Measurements from ENCODE around the gene SUPT5H. TPM values are rescaled to one million over a fixed set of nuclear protein-coding genes. Genes with fewer than 3 reads are reported as not detected.

Gene SUPT5H
- total and polyA plus RNA-seq, 2 of the 13 experiments (the other 11 are each of a cell fraction or from before 2014, with no cell fraction given), result 48.2 to 51.7 TPM

DNA sequence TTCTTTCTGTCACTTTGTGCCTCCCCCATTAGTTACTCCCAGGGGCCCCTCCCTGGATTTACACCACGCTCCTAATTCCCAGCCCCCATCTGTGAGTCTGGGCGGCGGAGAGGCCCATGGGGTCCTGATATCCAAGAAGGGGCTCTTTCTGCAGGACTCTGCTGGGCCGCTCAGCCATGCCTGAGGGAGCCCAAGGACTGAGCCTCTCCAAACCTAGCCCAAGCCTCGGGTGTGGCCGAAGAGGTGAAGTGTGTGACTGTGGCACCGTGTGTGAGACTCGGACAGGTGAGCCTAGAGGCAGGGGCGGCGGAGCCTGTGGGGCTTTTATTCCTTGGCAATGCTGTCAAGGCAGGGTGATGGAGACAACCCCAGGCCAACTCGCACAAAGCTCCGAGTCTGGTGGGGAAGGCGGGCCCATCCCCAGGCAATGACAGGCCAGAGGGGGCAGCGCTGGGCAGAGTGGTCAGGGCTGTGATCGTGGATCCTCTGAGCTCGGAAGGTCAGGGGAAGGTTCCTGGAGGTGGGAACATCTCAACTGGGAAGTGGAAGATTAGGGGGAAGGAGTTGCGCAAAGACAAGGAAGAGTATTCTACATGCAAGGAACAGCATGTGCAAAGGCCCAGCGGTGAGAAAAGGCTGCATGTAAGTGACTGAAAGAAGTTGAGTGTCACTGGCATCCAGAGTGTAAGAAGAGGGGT is 31.3 kb upstream of the SUPT5H start (continued):
- TF ChIP-seq JARID2 (CRISPR knock-in tag; IDR thresholded peaks at IDR 0.05; ENCODE audit: insufficient replicate concordance) (no peak), PHB2 (IDR thresholded peaks at IDR 0.05; ENCODE audit: partially characterized antibody) (no peak), PCBP2 (optimal IDR thresholded peaks at IDR 0.05; ENCODE audit: low read depth, low read length, poor library complexity, severe bottlenecking) (no peak), XBP1 (CRISPR knock-in tag; IDR thresholded peaks at IDR 0.05) (no peak), ZNF776 (CRISPR knock-in tag; IDR thresholded peaks at IDR 0.05) (no peak), TBX3 (IDR thresholded peaks at IDR 0.05; ENCODE audit: borderline replicate concordance) (no peak), NCOA5 (CRISPR knock-in tag; IDR thresholded peaks at IDR 0.05) (no peak), BRCA1 (CRISPR knock-in tag; IDR thresholded peaks at IDR 0.05) (no peak)
- TF ChIP-seq, protein P1, sequence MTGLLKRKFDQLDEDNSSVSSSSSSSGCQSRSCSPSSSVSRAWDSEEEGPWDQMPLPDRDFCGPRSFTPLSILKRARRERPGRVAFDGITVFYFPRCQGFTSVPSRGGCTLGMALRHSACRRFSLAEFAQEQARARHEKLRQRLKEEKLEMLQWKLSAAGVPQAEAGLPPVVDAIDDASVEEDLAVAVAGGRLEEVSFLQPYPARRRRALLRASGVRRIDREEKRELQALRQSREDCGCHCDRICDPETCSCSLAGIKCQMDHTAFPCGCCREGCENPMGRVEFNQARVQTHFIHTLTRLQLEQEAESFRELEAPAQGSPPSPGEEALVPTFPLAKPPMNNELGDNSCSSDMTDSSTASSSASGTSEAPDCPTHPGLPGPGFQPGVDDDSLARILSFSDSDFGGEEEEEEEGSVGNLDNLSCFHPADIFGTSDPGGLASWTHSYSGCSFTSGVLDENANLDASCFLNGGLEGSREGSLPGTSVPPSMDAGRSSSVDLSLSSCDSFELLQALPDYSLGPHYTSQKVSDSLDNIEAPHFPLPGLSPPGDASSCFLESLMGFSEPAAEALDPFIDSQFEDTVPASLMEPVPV (CRISPR knock-in tag; IDR thresholded peaks at IDR 0.05), result no peak
- TF ChIP-seq, protein P2, sequence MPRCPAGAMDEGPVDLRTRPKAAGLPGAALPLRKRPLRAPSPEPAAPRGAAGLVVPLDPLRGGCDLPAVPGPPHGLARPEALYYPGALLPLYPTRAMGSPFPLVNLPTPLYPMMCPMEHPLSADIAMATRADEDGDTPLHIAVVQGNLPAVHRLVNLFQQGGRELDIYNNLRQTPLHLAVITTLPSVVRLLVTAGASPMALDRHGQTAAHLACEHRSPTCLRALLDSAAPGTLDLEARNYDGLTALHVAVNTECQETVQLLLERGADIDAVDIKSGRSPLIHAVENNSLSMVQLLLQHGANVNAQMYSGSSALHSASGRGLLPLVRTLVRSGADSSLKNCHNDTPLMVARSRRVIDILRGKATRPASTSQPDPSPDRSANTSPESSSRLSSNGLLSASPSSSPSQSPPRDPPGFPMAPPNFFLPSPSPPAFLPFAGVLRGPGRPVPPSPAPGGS (CRISPR knock-in tag; IDR thresholded peaks at IDR 0.05), result no peak
- TF ChIP-seq, protein P3, sequence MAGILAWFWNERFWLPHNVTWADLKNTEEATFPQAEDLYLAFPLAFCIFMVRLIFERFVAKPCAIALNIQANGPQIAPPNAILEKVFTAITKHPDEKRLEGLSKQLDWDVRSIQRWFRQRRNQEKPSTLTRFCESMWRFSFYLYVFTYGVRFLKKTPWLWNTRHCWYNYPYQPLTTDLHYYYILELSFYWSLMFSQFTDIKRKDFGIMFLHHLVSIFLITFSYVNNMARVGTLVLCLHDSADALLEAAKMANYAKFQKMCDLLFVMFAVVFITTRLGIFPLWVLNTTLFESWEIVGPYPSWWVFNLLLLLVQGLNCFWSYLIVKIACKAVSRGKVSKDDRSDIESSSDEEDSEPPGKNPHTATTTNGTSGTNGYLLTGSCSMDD (CRISPR knock-in tag; IDR thresholded peaks at IDR 0.05), result no peak
- TF ChIP-seq, protein P4, sequence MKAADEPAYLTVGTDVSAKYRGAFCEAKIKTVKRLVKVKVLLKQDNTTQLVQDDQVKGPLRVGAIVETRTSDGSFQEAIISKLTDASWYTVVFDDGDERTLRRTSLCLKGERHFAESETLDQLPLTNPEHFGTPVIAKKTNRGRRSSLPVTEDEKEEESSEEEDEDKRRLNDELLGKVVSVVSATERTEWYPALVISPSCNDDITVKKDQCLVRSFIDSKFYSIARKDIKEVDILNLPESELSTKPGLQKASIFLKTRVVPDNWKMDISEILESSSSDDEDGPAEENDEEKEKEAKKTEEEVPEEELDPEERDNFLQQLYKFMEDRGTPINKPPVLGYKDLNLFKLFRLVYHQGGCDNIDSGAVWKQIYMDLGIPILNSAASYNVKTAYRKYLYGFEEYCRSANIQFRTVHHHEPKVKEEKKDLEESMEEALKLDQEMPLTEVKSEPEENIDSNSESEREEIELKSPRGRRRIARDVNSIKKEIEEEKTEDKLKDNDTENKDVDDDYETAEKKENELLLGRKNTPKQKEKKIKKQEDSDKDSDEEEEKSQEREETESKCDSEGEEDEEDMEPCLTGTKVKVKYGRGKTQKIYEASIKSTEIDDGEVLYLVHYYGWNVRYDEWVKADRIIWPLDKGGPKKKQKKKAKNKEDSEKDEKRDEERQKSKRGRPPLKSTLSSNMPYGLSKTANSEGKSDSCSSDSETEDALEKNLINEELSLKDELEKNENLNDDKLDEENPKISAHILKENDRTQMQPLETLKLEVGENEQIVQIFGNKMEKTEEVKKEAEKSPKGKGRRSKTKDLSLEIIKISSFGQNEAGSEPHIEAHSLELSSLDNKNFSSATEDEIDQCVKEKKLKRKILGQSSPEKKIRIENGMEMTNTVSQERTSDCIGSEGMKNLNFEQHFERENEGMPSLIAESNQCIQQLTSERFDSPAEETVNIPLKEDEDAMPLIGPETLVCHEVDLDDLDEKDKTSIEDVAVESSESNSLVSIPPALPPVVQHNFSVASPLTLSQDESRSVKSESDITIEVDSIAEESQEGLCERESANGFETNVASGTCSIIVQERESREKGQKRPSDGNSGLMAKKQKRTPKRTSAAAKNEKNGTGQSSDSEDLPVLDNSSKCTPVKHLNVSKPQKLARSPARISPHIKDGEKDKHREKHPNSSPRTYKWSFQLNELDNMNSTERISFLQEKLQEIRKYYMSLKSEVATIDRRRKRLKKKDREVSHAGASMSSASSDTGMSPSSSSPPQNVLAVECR (CRISPR knock-in tag; IDR thresholded peaks at IDR 0.05; ENCODE audit: borderline replicate concordance), result peak; percentile 31; the same call in 1 of the 2 replicates
- TF ChIP-seq, protein P5, sequence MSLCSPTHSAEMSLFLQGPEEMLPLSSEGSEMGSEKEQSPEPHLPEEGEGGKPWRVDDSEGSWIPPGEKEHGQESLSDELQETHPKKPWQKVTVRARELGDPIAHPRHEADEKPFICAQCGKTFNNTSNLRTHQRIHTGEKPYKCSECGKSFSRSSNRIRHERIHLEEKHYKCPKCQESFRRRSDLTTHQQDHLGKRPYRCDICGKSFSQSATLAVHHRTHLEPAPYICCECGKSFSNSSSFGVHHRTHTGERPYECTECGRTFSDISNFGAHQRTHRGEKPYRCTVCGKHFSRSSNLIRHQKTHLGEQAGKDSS (CRISPR knock-in tag; IDR thresholded peaks at IDR 0.05; ENCODE audit: borderline replicate concordance, low read depth), result no peak
- TF ChIP-seq, protein P6, sequence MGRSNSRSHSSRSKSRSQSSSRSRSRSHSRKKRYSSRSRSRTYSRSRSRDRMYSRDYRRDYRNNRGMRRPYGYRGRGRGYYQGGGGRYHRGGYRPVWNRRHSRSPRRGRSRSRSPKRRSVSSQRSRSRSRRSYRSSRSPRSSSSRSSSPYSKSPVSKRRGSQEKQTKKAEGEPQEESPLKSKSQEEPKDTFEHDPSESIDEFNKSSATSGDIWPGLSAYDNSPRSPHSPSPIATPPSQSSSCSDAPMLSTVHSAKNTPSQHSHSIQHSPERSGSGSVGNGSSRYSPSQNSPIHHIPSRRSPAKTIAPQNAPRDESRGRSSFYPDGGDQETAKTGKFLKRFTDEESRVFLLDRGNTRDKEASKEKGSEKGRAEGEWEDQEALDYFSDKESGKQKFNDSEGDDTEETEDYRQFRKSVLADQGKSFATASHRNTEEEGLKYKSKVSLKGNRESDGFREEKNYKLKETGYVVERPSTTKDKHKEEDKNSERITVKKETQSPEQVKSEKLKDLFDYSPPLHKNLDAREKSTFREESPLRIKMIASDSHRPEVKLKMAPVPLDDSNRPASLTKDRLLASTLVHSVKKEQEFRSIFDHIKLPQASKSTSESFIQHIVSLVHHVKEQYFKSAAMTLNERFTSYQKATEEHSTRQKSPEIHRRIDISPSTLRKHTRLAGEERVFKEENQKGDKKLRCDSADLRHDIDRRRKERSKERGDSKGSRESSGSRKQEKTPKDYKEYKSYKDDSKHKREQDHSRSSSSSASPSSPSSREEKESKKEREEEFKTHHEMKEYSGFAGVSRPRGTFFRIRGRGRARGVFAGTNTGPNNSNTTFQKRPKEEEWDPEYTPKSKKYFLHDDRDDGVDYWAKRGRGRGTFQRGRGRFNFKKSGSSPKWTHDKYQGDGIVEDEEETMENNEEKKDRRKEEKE (IDR thresholded peaks at IDR 0.05), result no peak
- TF ChIP-seq, protein P7, sequence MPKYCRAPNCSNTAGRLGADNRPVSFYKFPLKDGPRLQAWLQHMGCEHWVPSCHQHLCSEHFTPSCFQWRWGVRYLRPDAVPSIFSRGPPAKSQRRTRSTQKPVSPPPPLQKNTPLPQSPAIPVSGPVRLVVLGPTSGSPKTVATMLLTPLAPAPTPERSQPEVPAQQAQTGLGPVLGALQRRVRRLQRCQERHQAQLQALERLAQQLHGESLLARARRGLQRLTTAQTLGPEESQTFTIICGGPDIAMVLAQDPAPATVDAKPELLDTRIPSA (CRISPR knock-in tag; IDR thresholded peaks at IDR 0.05; ENCODE audit: borderline replicate concordance), result no peak
